ENCODE measurements around the gene TMEM135.

DNA sequence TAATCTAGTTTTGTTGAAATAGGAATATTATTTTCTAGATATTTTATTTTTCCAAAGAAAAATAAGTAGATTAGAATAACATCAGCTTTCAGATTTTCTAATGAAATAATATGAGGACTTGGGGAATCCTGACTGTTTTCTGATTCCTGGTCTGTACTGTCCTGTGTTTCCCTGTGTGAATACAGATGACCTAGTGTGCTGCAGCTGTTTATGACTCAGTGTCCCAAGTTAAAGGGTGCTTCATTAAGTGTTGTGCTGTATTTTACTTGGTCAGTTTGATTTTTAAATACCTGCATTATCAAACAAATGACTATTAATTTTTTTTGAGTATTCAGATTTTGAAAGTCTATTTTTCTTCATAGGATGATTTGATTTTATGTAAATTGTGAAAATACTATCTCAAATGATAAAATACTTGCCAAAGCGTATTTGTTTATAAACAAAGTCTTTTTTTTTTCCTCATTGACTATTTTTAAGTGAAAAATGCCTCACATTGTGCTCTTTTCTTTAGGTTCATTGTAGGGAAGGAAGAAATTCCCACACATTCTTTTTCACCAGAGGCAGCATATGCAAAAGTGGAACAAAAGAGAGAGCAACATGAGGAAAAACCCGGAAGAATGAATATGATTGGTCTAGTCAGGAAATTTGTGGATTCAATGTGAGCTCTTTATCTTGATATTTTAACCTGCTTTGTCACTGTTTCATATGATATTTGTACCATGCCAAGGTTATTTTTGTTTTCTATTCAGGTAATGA, 264.2 kb downstream of the TMEM135 start:
- TF ChIP-seq, protein P1, sequence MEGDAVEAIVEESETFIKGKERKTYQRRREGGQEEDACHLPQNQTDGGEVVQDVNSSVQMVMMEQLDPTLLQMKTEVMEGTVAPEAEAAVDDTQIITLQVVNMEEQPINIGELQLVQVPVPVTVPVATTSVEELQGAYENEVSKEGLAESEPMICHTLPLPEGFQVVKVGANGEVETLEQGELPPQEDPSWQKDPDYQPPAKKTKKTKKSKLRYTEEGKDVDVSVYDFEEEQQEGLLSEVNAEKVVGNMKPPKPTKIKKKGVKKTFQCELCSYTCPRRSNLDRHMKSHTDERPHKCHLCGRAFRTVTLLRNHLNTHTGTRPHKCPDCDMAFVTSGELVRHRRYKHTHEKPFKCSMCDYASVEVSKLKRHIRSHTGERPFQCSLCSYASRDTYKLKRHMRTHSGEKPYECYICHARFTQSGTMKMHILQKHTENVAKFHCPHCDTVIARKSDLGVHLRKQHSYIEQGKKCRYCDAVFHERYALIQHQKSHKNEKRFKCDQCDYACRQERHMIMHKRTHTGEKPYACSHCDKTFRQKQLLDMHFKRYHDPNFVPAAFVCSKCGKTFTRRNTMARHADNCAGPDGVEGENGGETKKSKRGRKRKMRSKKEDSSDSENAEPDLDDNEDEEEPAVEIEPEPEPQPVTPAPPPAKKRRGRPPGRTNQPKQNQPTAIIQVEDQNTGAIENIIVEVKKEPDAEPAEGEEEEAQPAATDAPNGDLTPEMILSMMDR (IDR thresholded peaks at IDR 0.05; ENCODE audit: low read depth, low read length, poor library complexity, severe bottlenecking) = no peak
- TF ChIP-seq EZH2phosphoT487 (IDR thresholded peaks at IDR 0.05; ENCODE audit: borderline replicate concordance, low read length) = no peak
